Activated CD4-positive, alpha-beta T cell treated with anti-CD3 and anti-CD28 coated beads, Interleukin-2, amount 50 U/mL, for 16 hours (primary cell): Measurements from ENCODE around the gene CACUL1.

ENCODE experiments used
- DNase-seq: peaks from one replicate; pipeline ENCODE4 v3.0.0-alpha.2; 2020

CACUL1 gene

GRCh38 chr10:118635674-118636402, 118.9 kb downstream of the CACUL1 start:
- DNase-seq: no peak

GRCh38 chr10:118633786-118634185, 121.0 kb downstream of the CACUL1 start:
- no peak for DNase-seq

GRCh38 chr10:118629211-118629610, 125.6 kb downstream of the CACUL1 start:
- DNase-seq: no peak

GRCh38 chr10:118628397-118628796, 126.4 kb downstream of the CACUL1 start:
- DNase-seq: no peak

- no peak for DNase-seq
Observed at GRCh38 chr10:118626953-118627352, 127.8 kb downstream of the CACUL1 start.
